ENCODE data around the gene CNDP2.

GRCh38 chr18:74486119-74486849 is 9.9 kb upstream of the CNDP2 start:
- TF ChIP-seq POLR2A (IDR thresholded peaks at IDR 0.05; ENCODE audit: low read length): no peak
- no peak for TF ChIP-seq CTCF (IDR thresholded peaks at IDR 0.05)
- no peak for TF ChIP-seq MAFK (IDR thresholded peaks at IDR 0.05; ENCODE audit: partially characterized antibody)
- TF ChIP-seq PHF8 (IDR thresholded peaks at IDR 0.05; ENCODE audit: borderline replicate concordance, low read depth): no peak
- no peak for TF ChIP-seq CBX2 (IDR thresholded peaks at IDR 0.05; ENCODE audit: borderline replicate concordance, low read depth)
- TF ChIP-seq CHD4 (IDR thresholded peaks at IDR 0.05; ENCODE audit: borderline replicate concordance): no peak
- no peak for TF ChIP-seq JUN (IDR thresholded peaks at IDR 0.05)
- no peak for TF ChIP-seq HMGXB4 (CRISPR knock-in tag; IDR thresholded peaks at IDR 0.05; ENCODE audit: borderline replicate concordance)
- no peak for TF ChIP-seq PBX3 (IDR thresholded peaks at IDR 0.05)
- no peak for TF ChIP-seq REST (IDR thresholded peaks at IDR 0.05)

Measured in A549 (cell line).